GM23338 (cell line): ENCODE results near the gene SGCD. TPM values are rescaled to one million over a fixed set of nuclear protein-coding genes. Genes with fewer than 3 reads are reported as not detected.

Source experiments
- ATAC-seq: fragments of 200-7000 bp; cut with Tn5 transposase; 3 replicates; pipeline ENCODE4 v1.9.1; 2020
- DNase-seq: peaks from one replicate; pipeline ENCODE4 v3.0.0-alpha.2; 2015; ENCODE audit warnings: low spot score
- H2AFZ ChIP-seq: fragments of 200-600 bp; sonication (generic); 2 replicates; pipeline ENCODE4 v1.8.0; 2016; ENCODE audit warnings: antibody characterized with exemption, mild to moderate bottlenecking, moderate library complexity
- H3F3A ChIP-seq: fragments of 200-600 bp; sonication (generic); replicated peaks from 2 replicates; pipeline ENCODE4 v1.8.0; 2017; ENCODE audit warnings: antibody characterized with exemption, mixed run types, low read depth
- H3K27ac ChIP-seq: fragments of 200-600 bp; sonication (generic); 2 replicates; pipeline ENCODE4 v1.6.1; 2016; ENCODE audit warnings: low read depth
- H3K27me3 ChIP-seq: fragments of 200-600 bp; sonication (generic); 2 replicates; pipeline ENCODE4 v1.8.0; 2016; ENCODE audit warnings: mild to moderate bottlenecking, mixed run types, moderate library complexity; ENCODE audit not compliant: insufficient read depth
- H3K36me3 ChIP-seq: fragments of 200-600 bp; sonication (generic); 2 replicates; pipeline ENCODE4 v1.8.0; 2016; ENCODE audit warnings: mild to moderate bottlenecking; ENCODE audit not compliant: insufficient read depth
- H3K4me1 ChIP-seq: fragments of 200-600 bp; sonication (generic); 2 replicates; pipeline ENCODE4 v1.8.0; 2016; ENCODE audit warnings: mild to moderate bottlenecking, moderate library complexity; ENCODE audit not compliant: insufficient read depth
- H3K4me2 ChIP-seq: fragments of 200-600 bp; sonication (generic); 2 replicates; pipeline ENCODE4 v1.7.1; 2017; ENCODE audit warnings: mixed run types
- H3K4me3 ChIP-seq: fragments of 200-600 bp; sonication (generic); 2 replicates; pipeline ENCODE4 v1.6.1; 2016; ENCODE audit warnings: mixed run types
- H3K79me2 ChIP-seq: fragments of 200-600 bp; sonication (generic); replicated peaks from 2 replicates; pipeline ENCODE4 v1.8.0; 2017; ENCODE audit warnings: mild to moderate bottlenecking; ENCODE audit not compliant: insufficient read depth
- H3K9me2 ChIP-seq: fragments of 200-600 bp; sonication (generic); 2 replicates; pipeline ENCODE4 v1.8.0; 2017; ENCODE audit not compliant: insufficient read depth
- H4K20me1 ChIP-seq: fragments of 200-600 bp; sonication (generic); replicated peaks from 2 replicates; pipeline ENCODE4 v1.8.0; 2017; ENCODE audit warnings: mild to moderate bottlenecking; ENCODE audit not compliant: insufficient read depth
- H3K27ac Mint-ChIP-seq: 2 replicates; pipeline ENCODE4 v1.8.0; 2020; ENCODE audit warnings: inconsistent platforms, mild to moderate bottlenecking, moderate library complexity, mixed read lengths
- H3K27me3 Mint-ChIP-seq: 3 replicates; pipeline ENCODE4 v1.8.0; 2022; ENCODE audit warnings: low read depth, mild to moderate bottlenecking, moderate library complexity, mixed read lengths, inconsistent platforms; ENCODE audit not compliant: insufficient read depth, poor library complexity
- H3K36me3 Mint-ChIP-seq: 3 replicates; pipeline ENCODE4 v1.8.0; 2021; ENCODE audit warnings: low read depth, mild to moderate bottlenecking, inconsistent platforms, moderate library complexity, mixed read lengths
- H3K4me1 Mint-ChIP-seq: 3 replicates; pipeline ENCODE4 v1.8.0; 2020; ENCODE audit warnings: mild to moderate bottlenecking, inconsistent platforms, mixed read lengths
- H3K4me3 Mint-ChIP-seq: 3 replicates; pipeline ENCODE4 v1.8.0; 2021; ENCODE audit warnings: moderate library complexity, mild to moderate bottlenecking, inconsistent platforms, mixed read lengths
- H3K9me3 Mint-ChIP-seq: 3 replicates; pipeline ENCODE4 v1.8.0; 2020; ENCODE audit warnings: moderate library complexity, mild to moderate bottlenecking, inconsistent platforms, mixed read lengths
- ETS1 ChIP-seq: IDR thresholded peaks from 2 replicates; pipeline ENCODE4 v1.6.1; 2016; ENCODE audit warnings: antibody characterized with exemption
- EZH2phosphoT487 ChIP-seq: fragments of 200-600 bp; sonication (generic); IDR thresholded peaks from one replicate; pipeline ENCODE4 v1.8.1; 2018; ENCODE audit warnings: antibody characterized with exemption; ENCODE audit not compliant: unreplicated experiment
- NANOG ChIP-seq: IDR thresholded peaks from 2 replicates; pipeline ENCODE4 v1.6.1; 2016; ENCODE audit warnings: antibody characterized with exemption, borderline replicate concordance
- ZNF114 ChIP-seq: fragments of 250-450 bp; sonication (Bioruptor Pico); IDR thresholded peaks from 2 replicates; pipeline ENCODE4 v1.5.0; 2020; ENCODE audit warnings: mild to moderate bottlenecking, moderate library complexity
- ZNF462 ChIP-seq: fragments of 250-450 bp; sonication (Bioruptor Pico); IDR thresholded peaks from 2 replicates; pipeline ENCODE4 v1.5.0; 2020; ENCODE audit warnings: mild to moderate bottlenecking, moderate library complexity
- polyA plus RNA-seq: library from polyadenylated mRNA; unstranded; fragments of >200 nt; fragmentation: Nextera tagmentation; extraction: Ambion mirVana; gene quantifications from 2 replicates; pipeline ENCODE4 v1.2.1, GENCODE V29; 2016
- total RNA-seq: library from RNA; depleted of rRNA; stranded (reverse); fragments of >200 nt; shearing (Covaris generic); gene quantifications from 2 replicates; pipeline ENCODE4 v1.2.3, GENCODE V29; 2014

Gene SGCD
- total and polyA plus RNA-seq, 2 experiments from 2014 or later = 0.03 to 0.05 TPM

- no peaks in the 10 kb centered on the region for H3F3A ChIP-seq
- Mint-ChIP-seq H3K4me1 (no peaks in the 10 kb centered on the region), H3K27me3 (peaks cover 1% of the 10 kb centered on the region), H3K4me3 (no peak overlapping the region), H3K9me3 (no peaks in the 10 kb centered on the region), H3K36me3 (no peaks in the 10 kb centered on the region), H3K27ac (no peak overlapping the region)
- no peak overlapping the region for H3K4me2 ChIP-seq
- DNase-seq (no peak), ATAC-seq (no peak)
- H3K4me1 ChIP-seq = no peaks in the 10 kb centered on the region
- no peak for TF ChIP-seq ZNF114 (CRISPR knock-in tag)
- TF ChIP-seq ETS1 = no peak
- no peak for TF ChIP-seq EZH2phosphoT487
- no peak for TF ChIP-seq NANOG
- no peak for TF ChIP-seq ZNF462 (CRISPR knock-in tag)
- no peaks in the 10 kb centered on the region for H3K27me3 ChIP-seq
- no peaks in the 10 kb centered on the region for H4K20me1 ChIP-seq
- H3K36me3 ChIP-seq = no peaks in the 10 kb centered on the region
- H3K27ac ChIP-seq = no peak overlapping the region
- no peaks in the 10 kb centered on the region; the same call in 1 of the 2 replicates for H3K9me2 ChIP-seq
- no peaks in the 10 kb centered on the region for H3K79me2 ChIP-seq
- H3K4me3 ChIP-seq = no peak overlapping the region
- no peak overlapping the region for H2AFZ ChIP-seq
Measured at GRCh38 chr5:156339139-156339841, 12.3 kb downstream of the SGCD start.
